Endometrial microvascular endothelial cells (primary cell): ENCODE results near the gene HPX. TPM values are rescaled to one million over a fixed set of nuclear protein-coding genes. Genes with fewer than 3 reads are reported as not detected.

Experiments used
- in situ Hi-C: cut with HindIII; loops from 2 replicates; pipeline ENCODE4 v1.10.0; 2017; ENCODE audit warnings: low sequenced_read_pairs, low pct_unique_long_range_greater_than_20kb; ENCODE audit errors: inconsistent ontology term
- total RNA-seq: library from RNA; depleted of rRNA; stranded (reverse); fragments of >200 nt; gene quantifications from one replicate; pipeline ENCODE4 v1.2.3, GENCODE V29; 2015; ENCODE audit errors: inconsistent ontology term

Gene HPX
- total RNA-seq, 1 donor from 2014 or later = not detected

DNA sequence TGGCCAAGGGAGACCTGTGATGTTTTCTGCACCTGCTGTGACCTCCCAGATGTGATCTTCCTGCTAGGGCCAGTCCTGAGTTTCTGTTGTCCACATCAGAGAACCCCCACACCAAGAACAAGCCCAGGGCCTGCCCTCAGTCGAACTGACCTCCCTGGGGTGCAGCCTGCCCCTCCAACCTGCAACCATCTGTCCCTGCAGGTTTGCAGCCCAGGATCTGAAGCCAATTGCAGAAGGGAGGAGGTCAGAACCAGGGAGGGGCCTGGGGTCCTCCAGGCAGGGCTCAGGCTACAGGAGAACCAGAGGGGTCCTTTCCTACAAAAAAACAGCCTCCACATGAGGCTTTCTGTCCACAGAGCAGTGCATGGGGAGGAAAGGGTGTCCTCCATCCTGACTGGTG lies 32.1 kb upstream of the HPX start:
- in situ Hi-C loops = no loop called here

DNA sequence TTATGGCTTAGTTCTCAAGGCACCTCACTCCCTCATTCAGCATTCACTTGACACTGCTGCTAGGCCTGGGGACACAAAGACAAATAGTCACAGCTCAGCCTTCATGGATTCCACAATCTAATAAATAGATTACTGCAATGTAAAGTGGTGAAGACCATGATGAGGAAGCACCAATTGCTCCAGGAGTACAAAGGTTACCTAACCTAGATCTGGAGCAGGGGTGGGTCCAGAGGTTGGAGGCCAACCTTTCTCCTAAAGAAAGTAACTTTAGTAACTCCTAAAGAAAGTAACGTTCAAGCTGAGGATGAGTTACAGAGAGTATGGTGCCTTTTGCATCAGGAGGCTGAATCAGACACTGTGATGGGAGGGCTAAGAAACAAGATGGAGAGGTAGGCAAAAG lies 28.8 kb upstream of the HPX start:
- in situ Hi-C loops = no loop called here

DNA sequence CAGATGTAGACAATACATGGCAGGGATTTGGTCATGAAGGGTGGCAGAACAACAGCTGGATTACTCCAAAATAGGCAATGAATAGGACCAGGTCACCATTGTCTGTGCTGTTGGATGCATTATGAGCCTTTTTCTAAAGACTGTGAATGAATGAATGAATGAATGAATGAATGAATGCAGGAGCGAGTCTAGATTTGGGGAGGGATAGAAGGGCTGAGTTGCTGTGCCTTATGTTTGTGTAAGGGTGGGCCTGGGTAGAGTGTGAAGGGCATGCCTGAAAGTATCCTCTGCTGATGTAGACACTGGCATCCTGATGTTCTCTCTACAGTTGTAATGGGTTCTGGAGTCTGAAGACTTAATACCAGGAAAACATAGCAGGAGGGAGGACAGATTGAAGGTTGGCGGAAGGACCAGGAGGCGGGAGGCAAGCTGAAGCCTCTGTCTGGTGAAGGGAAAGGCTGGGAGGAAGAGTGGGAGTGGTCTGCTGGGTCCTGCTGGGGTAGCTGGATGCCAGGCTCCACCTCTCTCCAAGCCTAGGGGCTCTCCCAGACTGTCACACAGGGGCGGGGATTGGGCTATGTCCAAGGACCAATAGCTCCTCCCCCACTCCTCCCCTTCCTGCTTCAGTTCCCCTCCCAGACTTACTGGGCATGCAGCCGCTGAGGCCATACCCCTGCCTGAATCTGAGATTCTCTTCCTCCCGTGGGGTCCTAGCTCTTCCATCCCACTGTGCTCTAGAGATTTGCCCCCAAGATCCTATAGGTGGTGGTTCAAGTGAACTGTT lies 28.1 kb upstream of the HPX start:
- in situ Hi-C loops = no loop called here

DNA sequence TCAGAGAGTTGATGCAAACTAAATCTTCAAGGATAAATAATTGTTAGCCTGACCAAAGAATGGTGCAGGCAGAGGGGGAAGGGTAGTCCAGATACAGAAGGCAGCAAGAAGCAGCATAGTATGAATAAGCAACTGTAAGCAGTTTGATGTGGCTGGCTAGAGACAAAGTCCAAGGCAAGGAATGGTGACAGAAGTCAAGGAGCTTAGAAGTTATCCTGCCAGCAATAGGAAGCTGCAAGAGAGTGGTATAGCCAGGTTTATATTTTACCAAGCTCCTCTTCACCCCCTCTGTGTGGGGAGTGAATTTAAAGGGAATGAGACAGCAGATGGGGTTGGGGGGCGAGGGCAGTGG lies 18.3 kb upstream of the HPX start:
- in situ Hi-C loops = no loop called here

DNA sequence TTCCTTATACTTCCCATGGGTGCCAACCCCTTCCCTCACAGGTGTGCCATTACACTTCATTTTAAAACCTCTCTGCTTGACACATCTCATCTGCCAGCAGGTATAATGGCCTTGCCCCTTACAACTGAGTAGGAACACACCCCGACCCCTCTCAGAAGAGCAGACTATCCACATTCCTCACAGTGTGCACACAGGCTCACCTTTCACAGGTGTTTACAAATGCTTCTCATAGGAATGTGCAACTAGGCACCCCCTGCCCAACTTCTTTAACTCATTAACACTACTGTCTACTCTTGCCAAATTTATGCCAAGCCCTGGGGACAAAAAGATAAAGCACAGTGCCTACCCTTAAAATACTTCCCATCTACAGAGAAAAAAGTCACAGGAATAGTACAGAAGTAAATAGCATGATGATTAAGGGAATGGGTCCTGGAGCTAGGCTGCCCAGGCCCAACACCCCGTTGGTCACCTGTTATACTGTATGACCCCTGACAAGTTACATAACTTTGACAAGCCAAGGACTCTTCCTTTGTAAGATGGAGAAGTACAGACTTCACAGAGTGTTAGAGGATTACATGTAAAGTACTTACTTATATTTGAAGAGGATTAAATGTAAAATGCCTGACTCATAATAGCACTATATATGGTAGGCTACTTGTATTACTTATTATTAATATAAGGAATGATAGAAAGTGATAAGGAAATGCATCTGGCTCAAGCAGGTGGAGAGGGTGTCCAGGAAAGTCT lies 17.7 kb upstream of the HPX start:
- in situ Hi-C loops = no loop called here

DNA sequence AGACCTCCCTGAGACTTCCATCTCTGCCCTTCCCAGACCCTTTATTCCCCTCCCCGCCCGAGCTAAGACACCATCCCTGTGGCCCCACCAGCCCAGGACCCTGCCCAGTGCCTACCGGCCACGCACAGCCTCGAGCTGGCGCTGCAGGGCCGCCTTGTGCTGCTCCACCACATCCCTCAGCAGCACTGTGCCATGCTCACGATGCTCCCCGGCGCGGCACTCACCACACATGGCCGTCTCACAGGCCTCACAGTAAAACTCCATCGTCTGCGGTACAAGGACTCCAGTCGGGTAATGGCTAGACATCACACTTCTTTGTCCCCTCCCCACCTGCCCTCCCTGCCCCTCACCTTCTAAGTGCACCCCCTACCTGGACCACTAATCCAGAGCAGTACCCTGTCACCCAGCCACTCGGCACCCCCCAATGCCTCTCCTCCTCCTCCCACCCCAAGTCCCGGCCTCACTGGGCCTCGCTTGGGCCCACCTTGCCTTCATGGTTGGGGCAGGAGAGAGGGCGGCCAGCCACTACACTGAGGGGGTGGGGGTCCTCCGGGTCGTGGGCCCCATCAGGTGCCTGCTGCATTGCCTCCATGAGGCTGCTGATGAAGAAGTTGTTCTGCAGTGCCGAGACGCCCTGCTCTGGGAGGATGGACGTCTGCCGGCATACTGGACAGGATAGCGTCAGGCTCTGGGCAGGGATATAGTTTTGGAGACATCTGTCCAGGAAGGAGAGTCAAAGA lies 17.0 kb upstream of the HPX start:
- in situ Hi-C loops = no loop called here

DNA sequence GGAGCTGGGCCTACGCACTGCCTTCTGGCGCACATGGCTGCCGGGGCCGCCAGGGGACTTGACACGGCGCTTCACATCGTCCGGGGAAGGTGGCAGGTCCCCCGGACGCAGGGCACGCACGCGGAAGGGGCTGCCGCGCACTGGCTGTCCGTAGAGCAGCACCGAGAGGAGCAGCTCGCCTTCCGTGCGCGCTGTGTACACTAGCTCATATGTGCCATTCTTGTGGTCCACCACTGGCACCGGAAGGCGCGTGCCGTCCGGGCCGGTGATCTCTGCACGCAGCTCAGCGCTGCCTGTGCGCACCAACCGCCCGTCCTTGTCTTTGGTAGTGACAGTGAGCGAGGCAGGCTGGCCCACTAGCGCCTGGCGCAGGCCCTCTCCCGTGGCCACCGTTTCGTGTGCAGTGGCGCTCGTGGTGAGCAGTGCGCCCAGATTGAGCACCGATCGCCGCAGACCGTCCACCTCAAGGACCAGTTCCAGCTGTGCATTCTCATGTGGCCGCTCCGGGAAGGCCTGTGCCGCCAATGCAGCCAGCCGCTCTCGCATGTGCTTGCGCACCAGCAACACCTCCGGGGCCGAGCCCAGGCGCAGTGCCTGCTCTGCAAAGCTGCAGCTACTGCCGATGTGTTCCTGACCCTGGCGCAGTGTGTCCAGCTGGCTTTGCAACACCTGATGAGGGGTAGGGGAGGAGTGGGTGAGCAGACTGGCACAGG lies 15.7 kb upstream of the HPX start:
- in situ Hi-C loops = no loop called here

DNA sequence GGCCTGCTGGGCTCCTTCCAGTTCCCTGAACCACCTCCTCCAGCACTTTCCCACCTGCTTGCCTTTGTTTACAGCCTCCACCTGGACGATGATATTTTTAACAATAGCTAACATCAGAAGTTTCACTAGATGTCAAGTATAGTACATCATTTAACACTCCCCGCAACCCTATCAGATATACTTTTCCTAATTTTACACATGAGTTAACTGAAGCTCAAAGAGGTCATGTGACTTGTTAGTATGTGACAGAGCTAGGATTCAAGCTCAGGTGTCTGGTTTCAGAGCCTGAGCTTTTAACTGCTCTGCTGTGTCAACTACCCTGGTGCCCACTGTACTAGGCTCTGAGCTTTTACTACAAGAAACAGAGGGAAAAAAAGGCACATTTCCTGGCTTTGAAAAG lies 14.3 kb upstream of the HPX start:
- in situ Hi-C loops = no loop called here

DNA sequence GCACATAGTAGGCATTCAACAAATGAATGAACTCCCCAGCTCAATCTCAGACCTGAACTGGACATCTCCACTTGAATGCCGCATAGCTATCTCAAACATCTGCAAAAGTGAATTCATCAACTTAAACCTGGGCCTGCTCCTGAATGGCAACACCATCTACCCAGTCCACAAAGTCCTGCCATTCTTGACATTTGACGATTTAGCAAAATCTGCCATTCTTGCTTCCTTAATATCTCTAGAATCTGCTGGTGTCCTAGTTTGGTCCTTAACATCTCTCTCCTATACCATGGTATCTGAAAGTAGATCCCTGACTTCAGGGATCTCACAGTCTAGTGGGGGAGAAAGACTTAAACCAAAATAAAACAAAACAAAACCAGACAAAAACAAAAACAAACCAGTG lies 12.4 kb upstream of the HPX start:
- in situ Hi-C loops = no loop called here

DNA sequence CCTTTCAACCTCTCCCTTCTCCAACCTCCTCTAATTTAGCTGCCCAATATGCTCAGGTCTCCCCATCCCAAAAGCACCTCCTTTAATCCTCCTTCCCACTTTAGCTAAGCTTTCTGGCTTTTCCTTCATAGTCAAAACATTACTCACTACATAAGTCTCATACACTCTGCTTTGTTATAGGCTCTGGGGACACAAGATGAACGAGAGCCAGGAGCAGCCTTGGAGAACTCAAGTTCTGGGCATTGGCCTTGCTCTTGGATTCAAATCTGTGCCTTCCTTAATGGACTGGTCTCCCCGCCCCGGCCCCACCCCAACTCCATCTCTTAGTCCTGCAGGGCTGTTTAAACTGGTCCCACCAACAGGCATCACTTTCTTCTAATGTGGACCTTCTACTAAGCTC lies 11.4 kb upstream of the HPX start:
- in situ Hi-C loops = no loop called here

DNA sequence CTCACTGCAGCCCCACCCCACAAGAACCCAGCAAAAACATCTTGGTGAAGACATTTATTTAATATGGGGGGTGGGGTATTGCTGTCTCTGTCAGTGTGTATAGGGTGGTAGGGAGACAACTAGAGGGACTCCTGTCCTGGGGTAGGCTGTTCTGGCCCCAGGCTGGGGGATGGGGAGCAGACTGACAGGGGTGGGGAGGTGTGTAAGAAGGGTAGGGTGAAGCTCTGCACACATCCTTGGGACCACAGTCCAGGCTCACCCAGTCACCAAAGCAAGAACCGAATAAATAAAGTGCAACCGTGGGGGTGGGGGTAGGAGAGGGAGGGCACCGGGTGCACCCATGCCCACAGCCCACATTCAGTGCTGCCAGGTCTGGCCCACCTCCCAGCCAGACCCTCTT lies 7.8 kb upstream of the HPX start:
- in situ Hi-C loops = no loop called here

DNA sequence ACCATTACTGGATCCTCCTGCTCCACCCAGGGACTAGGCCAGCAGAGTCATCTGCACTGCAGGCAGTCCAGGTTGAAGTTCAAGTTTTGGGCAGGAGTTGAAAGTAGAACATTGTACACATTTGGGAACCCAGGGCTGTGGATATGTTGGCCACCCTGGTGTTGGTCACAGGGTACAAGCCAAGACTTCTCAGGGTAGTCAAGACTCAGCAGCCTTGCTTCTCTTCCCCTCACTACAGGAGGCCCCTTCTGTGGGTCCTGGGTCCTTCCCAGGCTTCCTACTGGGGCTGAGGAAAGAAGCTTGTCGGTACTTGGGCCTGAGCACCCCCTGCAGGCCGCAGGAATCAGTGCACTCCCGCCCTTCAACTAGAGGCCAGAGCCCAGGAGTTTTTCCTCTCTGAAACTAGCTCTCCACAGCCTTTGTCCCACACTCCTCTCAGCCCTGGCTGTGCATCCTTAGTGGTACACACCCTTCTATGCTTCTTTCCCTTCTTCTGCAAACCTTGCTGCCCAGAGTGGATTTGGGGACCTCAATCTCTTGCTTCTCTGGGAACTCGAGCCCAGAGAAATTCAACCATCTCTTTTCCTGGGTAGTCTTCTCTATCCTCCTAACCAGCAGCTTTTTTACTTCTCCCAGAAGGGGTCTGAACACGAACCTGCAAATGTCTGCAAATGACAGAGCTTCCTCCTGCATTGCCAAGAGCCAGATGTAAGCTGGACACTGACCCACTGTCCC lies 2.6 kb upstream of the HPX start:
- in situ Hi-C loops = loop anchor here (5.0 kb wide), 1 partner anchor 44 kb away; no protein-coding TSS in a partner anchor

DNA sequence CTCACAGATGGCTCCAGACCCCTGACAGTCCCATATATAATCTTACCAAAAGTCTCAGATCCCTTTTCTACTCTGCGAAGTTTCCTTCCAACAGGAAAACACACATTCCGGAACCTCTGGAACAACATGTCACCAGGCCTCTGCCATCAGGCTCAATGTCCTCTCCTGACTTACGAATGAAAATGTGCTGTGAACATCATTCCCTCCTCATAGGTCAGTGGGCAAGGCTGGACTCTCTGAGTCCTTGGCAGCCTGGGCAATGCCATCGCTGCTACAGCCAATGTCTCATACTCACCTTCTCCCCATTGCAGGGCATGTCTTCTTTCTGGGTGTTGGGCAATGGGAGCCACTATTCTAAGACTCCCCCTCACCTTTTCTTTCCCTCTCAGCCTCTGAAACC lies 1.7 kb upstream of the HPX start:
- in situ Hi-C loops = loop anchor here (5.0 kb wide), 1 partner anchor 45 kb away; no protein-coding TSS in a partner anchor

DNA sequence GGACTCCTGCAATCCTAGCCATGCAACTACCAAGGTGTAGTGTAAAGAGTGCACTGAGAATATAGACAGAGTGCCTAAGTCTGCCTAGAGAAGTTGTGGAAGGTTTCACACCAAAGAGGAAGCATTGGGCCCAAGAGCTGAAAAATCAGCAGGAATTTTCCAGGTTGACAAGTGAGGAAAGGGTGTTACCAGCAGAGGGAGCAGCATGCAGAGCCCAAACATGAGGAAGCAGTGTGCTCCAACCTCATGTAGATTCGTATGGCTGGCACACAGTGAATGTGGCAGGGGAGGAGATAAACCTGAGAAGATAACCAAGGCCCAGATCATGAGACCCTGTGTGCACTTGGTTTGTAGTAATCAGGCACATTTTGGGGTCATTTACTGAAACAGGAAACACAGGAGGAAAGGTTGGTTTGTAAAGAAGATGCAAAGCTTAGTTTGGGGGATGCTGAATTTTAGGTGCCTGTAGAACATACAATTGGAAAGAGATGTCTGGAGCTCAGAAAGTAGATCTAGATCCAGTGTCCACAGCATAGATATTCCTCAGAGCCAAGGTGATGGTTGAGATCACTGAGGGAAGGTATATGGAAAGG lies 1.7 kb downstream of the HPX start:
- in situ Hi-C loops = no loop called here

DNA sequence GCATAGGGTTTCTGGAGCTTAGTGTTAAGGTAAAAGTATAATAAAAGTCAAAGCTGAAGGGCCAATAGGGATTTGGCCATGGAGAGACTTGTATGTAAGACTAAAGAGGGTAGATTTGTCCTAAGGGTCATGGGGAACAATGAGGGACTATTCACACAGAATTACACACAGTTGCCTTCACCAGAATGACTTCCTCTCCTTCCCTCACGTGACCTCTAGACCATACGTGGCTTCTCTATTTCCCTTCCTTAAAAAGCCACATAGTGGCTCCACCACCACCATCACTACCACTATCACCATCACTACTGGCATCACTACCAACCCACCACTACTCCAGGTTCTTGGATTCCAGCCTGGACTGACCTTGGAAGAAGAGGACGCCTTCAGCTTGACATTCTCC lies 2.8 kb downstream of the HPX start:
- in situ Hi-C loops = no loop called here

DNA sequence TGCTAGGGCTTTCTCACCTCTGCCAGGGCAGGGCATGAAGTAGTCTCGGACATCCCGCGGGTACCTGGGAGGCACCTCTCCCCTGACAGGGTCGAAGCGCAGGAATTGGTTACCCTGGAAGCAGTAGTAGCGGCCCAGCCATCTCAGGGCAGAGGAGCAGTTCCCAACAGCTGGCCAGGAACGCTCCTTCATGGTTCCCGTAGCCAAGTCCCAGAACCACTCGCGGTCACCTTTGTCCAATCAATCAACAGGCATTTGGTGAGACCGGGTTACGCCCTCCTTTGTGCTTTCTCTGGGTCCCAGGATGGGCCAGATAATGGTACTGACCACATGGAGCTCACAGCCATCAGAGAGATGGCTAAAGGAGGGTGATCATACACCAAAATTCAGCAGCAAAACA lies 3.4 kb downstream of the HPX start:
- in situ Hi-C loops = no loop called here

DNA sequence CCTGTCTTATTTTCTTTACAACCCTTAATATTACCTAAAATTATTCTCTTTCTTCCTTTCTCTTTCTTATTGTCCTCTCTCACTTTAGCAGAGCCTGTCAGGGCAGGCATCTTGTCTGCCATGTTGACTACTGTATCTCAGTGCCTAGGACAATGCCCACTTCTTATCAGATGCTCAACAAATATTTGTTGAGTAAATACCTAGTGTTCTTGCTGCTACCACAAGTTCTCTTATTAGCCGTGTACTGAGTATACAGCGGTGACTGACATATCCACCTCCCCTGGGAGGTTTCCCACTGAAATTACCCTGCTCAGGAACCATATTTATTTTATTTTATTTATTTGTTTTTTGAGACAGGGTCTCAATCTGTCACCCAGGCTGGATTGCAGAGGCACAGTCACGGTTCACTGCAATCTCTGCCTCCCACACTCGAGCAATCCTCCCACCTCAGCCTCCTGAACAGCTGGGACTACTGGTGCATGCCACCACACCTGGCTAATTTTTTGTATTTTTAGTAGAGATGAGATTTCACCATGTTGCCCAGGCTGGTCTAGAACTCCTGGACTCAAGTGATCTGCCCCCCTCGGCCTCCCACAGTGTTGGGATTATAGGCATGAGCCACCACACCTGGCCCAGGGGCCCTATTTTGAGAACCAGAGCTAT lies 6.7 kb downstream of the HPX start:
- in situ Hi-C loops = no loop called here

DNA sequence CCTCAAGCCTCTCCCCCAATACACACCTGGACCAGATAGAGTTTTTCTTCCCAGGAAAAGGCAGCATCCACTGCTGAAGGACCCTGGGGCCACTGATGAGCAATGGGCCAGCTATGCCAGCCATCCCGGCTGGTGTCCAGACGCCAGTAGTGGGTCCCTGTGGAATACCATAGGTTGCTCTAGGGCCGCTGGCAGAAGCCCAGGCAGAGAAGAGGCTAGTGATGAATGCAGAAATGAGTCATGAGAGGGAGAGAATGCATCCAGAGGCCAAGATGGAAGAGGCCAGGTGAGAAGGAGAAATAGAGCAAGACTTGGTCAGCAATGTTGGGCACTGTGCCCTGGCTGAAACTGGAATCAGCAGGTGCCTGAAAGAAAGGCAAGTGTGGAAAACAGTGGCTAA lies 8.9 kb downstream of the HPX start:
- in situ Hi-C loops = no loop called here
